Lung (tissue), 12 donors: Measurements from ENCODE around the gene TNFRSF9. TPM values are rescaled to one million over a fixed set of nuclear protein-coding genes. Genes with fewer than 3 reads are reported as not detected.

ENCODE experiments used
- ATAC-seq: fragments of 200-7000 bp; cut with Tn5 transposase; one replicate; pipeline ENCODE4 v1.9.1; 2020; ENCODE audit warnings: moderate number of reproducible peaks; ENCODE audit not compliant: insufficient read depth, low FRiP score
- DNase-seq, 3 donors: peaks; one replicate each; pipeline ENCODE4 v3.0.0-alpha.2; 2013 to 2017
- H3K27ac ChIP-seq, 2 donors: one replicate each; pipeline ENCODE4 v1.5.1; 2013; ENCODE audit warnings: mild to moderate bottlenecking in 2 of 2, moderate library complexity in 2 of 2, control low read depth in 1 of 2, inconsistent platforms in 1 of 2, low read depth in 1 of 2, low read length in 1 of 2
- H3K27me3 ChIP-seq, 3 donors: one replicate each; pipeline ENCODE4 v1.5.1; 2013; ENCODE audit warnings: low read length in 2 of 3; ENCODE audit not compliant: control insufficient read depth in 3 of 3, insufficient read depth in 3 of 3
- H3K36me3 ChIP-seq, 4 donors: one replicate each; pipeline ENCODE4 v1.5.1; 2013; ENCODE audit warnings: low read length in 4 of 4, mild to moderate bottlenecking in 1 of 4, moderate library complexity in 1 of 4; ENCODE audit not compliant: control insufficient read depth in 4 of 4, insufficient read depth in 4 of 4
- H3K4me1 ChIP-seq, 5 donors: one replicate each; pipeline ENCODE4 v1.5.1; 2013; ENCODE audit warnings: low read length in 5 of 5, mild to moderate bottlenecking in 2 of 5, moderate library complexity in 1 of 5; ENCODE audit not compliant: control insufficient read depth in 5 of 5, insufficient read depth in 5 of 5
- H3K4me3 ChIP-seq: one replicate; pipeline ENCODE4 v1.5.1; 2013; ENCODE audit warnings: mild to moderate bottlenecking, control low read depth, moderate library complexity
- H3K9ac ChIP-seq, 2 donors: one replicate each; pipeline ENCODE4 v1.5.1; 2013; ENCODE audit warnings: low read length in 2 of 2, control low read depth in 1 of 2; ENCODE audit not compliant: insufficient read depth in 1 of 2
- H3K9me3 ChIP-seq, 4 donors: one replicate each; pipeline ENCODE4 v1.5.1; 2013; ENCODE audit warnings: low read length in 3 of 4, mild to moderate bottlenecking in 1 of 4, moderate library complexity in 1 of 4; ENCODE audit not compliant: control insufficient read depth in 4 of 4, insufficient read depth in 3 of 4
- WGBS, 2 donors: extraction: QIAGEN DNeasy Blood & Tissue Kit; methylation state at CpG; one replicate each; pipeline ENCODE4 v1.1.7; 2013; 5-methylcytosine and 5-hydroxymethylcytosine counted together
- polyA plus RNA-seq, 2 donors: library from polyadenylated mRNA; stranded (reverse); fragments of 200-250 nt; gene quantifications; one replicate each; pipeline ENCODE4 v1.2.1, GENCODE V29; 2013
- total RNA-seq, 2 donors: library from RNA; depleted of rRNA in 1 of 2; stranded (reverse); fragments of >200 nt in 1 of 2; gene quantifications; one replicate each; pipeline ENCODE4 v1.2.1, GENCODE V29; 2014 to 2021
- TF ChIP-seq, protein P1 (sequence below): IDR thresholded peaks from 2 replicates; pipeline ENCODE4 v1.5.1; 2012; ENCODE audit warnings: mild to moderate bottlenecking; ENCODE audit errors: control extremely low read depth, extremely low read depth
- donor health status: control.
- donor health status: control.
- donor health status: Bipolar disorder and iron deficiency.
- donor health status: healthy.
- donor health status: DM: yes; HTN: yes; CAD: no.

The TNFRSF9 gene
- total and polyA plus RNA-seq, 4 donors, result 0.45 to 2.0 (median 0.65) TPM

DNA sequence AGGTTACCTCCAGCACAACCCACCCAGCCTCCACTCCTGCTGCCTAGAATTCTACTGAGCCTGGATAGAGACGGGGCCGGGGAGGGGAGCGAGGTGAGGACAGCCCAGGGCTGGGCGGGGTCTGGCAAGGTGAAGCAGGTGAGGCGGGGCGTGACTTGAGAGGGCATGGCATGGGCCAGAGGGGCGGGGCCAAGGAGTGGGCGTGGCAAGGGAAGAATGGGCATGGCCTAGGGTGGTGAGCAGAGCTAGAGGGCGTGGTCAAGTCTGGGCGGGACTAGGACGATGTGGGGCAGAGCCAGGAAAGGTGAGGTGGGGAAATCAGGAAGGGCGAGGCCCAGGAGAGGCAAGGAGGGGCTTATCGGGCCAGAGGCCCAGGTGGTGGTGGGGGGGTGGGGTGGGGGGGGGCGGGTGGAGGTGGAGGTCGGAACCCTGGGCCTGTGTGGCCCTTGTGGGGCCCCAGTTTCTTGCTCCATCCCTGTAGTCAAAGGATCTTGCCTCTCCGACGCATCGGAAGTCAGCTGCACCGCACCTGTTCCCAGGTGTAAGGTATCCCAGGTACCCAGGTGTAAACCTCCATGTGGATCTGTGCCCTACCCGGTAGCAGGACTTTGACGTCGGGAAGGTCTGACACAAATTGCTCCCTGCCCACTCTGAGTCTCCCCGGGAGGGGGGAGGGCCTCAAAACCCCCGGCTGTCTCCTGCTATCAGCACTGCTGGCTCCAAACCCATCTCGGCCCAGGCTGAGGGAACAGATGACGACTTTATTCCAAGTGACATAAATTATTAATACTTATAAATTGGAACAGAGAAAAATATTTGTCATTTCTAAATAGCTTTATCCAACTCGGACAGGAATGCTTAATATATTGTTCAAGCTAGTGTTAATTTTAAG lies 54.9 kb downstream of the TNFRSF9 start:
- peaks cover 0 to 5% (median 0%) of the 10 kb centered on the region in 3 donors for H3K27me3 ChIP-seq
- H3K9ac ChIP-seq, result no peak overlapping the region
- no peak overlapping the region for H3K27ac ChIP-seq
- TF ChIP-seq, protein P1, sequence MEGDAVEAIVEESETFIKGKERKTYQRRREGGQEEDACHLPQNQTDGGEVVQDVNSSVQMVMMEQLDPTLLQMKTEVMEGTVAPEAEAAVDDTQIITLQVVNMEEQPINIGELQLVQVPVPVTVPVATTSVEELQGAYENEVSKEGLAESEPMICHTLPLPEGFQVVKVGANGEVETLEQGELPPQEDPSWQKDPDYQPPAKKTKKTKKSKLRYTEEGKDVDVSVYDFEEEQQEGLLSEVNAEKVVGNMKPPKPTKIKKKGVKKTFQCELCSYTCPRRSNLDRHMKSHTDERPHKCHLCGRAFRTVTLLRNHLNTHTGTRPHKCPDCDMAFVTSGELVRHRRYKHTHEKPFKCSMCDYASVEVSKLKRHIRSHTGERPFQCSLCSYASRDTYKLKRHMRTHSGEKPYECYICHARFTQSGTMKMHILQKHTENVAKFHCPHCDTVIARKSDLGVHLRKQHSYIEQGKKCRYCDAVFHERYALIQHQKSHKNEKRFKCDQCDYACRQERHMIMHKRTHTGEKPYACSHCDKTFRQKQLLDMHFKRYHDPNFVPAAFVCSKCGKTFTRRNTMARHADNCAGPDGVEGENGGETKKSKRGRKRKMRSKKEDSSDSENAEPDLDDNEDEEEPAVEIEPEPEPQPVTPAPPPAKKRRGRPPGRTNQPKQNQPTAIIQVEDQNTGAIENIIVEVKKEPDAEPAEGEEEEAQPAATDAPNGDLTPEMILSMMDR, result no peak
- 25 to 36% methylated on average over 20 to 26 of the region's 27 CpGs for WGBS, 2 donors
- ATAC-seq (peak; percentile 63), DNase-seq (peak in 1 of 3 donors; percentile 21)
- no peak overlapping the region for H3K4me3 ChIP-seq
- no peaks in the 10 kb centered on the region for H3K9me3 ChIP-seq
- H3K4me1 ChIP-seq, result no peaks in the 10 kb centered on the region
- H3K36me3 ChIP-seq, result no peaks in the 10 kb centered on the region

DNA sequence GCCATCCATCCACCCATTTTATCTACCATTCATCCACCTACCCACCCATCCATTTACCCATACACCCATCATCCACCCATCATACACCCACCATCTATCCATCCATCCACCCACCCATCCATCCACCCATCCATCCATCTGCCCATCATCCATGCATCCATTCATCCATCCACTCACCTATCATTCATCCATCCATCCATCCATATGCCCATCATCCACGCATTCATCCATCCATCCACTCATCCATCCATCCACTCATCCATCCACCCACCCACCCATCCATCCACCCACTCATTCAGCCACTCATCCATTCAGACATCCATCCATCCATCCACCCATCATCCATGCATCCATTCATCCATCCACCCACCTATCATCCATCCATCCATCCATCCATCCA lies 55.9 kb downstream of the TNFRSF9 start:
- H3K36me3 ChIP-seq, result no peaks in the 10 kb centered on the region
- H3K9ac ChIP-seq, result no peak overlapping the region
- H3K4me3 ChIP-seq, result no peak overlapping the region
- H3K9me3 ChIP-seq, result no peaks in the 10 kb centered on the region
- DNase-seq (no peak), ATAC-seq (no peak)
- WGBS, 2 donors, result 61 to 100% methylated on average over 1 of the region's 1 CpG
- TF ChIP-seq, protein P1, result no peak
- no peak overlapping the region for H3K27ac ChIP-seq
- no peaks in the 10 kb centered on the region for H3K4me1 ChIP-seq
- peaks cover 0 to 5% (median 0%) of the 10 kb centered on the region in 3 donors for H3K27me3 ChIP-seq

DNA sequence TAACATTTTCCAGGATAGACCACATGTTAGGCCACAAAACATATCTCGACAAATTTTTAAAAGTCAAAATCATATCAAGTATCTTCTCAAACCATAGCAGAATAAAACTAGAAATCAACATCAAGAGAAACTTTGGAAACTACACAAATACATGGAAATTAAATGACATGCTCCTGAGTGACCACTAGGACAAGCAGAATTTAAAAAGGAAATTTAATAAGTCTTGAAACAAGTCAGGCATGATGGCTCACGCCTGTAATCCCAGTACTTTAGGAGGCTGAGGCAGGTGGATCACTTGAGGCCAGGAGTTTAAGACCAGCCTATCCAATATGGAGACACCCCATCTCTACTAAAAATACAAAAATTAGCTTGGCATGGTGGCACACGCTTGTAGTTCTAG lies 61.4 kb downstream of the TNFRSF9 start:
- DNase-seq, result no peak
- TF ChIP-seq, protein P1, result no peak
- Histone ChIP-seq H3K27me3 (no peaks in the 10 kb centered on the region), H3K4me3 (no peak overlapping the region), H3K27ac (no peak overlapping the region), H3K9me3 (peaks cover 0 to 5% (median 1%) of the 10 kb centered on the region in 4 donors), H3K4me1 (no peaks in the 10 kb centered on the region), H3K9ac (no peak overlapping the region), H3K36me3 (no peaks in the 10 kb centered on the region)
- ATAC-seq, result no peak
- 89 to 92% methylated on average over 3 of the region's 3 CpGs for WGBS, 2 donors
